Lower lobe of right lung (tissue), 2 donors: ENCODE results near the gene CDH15. TPM values are rescaled to one million over a fixed set of nuclear protein-coding genes. Genes with fewer than 3 reads are reported as not detected.

Source experiments
- ATAC-seq, 2 donors: fragments of 200-7000 bp; cut with Tn5 transposase; one replicate each; pipeline ENCODE4 v1.9.1; 2020 to 2022; ENCODE audit warnings: mild to moderate bottlenecking in 2 of 2, moderate library complexity in 2 of 2
- DNase-seq: peaks from one replicate; pipeline ENCODE4 v3.0.0-alpha.2; 2020
- H3K27ac ChIP-seq: fragments of 200-600 bp; one replicate; pipeline ENCODE4 v1.8.0; 2022
- H3K27me3 ChIP-seq: fragments of 200-600 bp; one replicate; pipeline ENCODE4 v1.8.0; 2022; ENCODE audit warnings: low read depth
- H3K36me3 ChIP-seq: fragments of 200-600 bp; one replicate; pipeline ENCODE4 v1.8.0; 2022; ENCODE audit warnings: mild to moderate bottlenecking
- H3K4me1 ChIP-seq: fragments of 200-600 bp; one replicate; pipeline ENCODE4 v1.8.0; 2022
- H3K4me3 ChIP-seq: fragments of 200-600 bp; one replicate; pipeline ENCODE4 v1.8.0; 2022; ENCODE audit warnings: mild to moderate bottlenecking
- H3K9me3 ChIP-seq: fragments of 200-600 bp; one replicate; pipeline ENCODE4 v1.8.0; 2022
- intact Hi-C: fragments of 100-400 bp; cut with DNase I; formaldehyde crosslinking; loops from one replicate; pipeline ENCODE4 v1.11.0; 2022
- total RNA-seq: library from RNA; stranded (reverse); fragmentation: NEBNext Ultra II Directional; extraction: Animal tissue kit (Norgen Biotek cat#: 25700); gene quantifications from one replicate; pipeline ENCODE4 v1.2.1, GENCODE V29; 2021
- TF ChIP-seq, protein P1 (sequence below): fragments of 200-600 bp; IDR thresholded peaks from one replicate; pipeline ENCODE4 v1.8.0; 2022; ENCODE audit warnings: antibody characterized with exemption, mild to moderate bottlenecking
- donor health status: DM: no; HTN: yes; CAD: no; lungs with severe emphysema.

The CDH15 gene
- total RNA-seq, 1 donor from 2014 or later: 0.50 TPM

DNA sequence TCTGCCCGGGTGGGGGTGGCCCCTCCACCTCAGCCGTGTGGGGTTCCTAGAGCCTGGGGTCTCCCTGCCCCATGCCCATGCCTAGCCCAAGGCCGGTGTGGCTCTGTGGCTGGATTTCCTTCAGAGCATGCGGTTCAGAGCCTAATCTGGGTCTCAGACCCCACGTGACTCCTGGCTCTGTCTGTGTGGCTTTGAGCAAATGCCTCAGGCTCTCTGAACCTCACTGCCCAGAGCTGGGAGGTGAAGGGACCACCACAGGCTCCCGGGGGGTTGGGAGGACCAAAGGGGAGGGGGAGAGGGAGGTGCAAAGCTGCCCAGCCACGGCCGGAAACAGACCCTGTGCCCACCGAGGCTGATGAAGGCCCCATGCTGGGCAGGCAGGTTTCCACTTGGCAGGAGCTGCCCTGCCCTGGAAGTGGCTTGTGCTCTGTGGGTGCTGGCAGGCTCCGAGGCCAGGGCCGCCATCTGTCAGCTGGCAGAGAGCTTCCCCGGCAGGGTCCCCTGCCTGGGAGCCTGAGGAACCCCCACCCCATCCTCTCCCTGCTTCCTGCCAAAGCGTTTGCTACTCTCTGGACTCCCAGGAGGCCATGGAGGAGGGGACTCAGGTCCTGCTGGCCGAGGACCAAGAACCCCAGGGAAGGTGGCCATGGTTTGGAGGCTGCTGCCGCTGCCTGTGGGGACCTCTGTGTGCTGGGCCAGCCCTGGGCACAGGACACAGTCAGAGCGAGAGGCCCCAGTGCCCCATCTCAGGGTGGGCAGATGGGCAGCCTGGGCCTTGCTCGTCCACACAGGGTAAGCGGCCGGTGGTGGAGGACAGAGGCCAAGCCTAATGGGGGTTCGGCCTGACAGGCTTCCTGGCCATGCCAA lies 4.0 kb downstream of the CDH15 start:
- intact Hi-C loops: no loop called here
- no peak overlapping the region for H3K4me3 ChIP-seq
- H3K27ac ChIP-seq: no peak overlapping the region
- H3K4me1 ChIP-seq: peaks cover 13% of the 10 kb centered on the region
- TF ChIP-seq, protein P1, sequence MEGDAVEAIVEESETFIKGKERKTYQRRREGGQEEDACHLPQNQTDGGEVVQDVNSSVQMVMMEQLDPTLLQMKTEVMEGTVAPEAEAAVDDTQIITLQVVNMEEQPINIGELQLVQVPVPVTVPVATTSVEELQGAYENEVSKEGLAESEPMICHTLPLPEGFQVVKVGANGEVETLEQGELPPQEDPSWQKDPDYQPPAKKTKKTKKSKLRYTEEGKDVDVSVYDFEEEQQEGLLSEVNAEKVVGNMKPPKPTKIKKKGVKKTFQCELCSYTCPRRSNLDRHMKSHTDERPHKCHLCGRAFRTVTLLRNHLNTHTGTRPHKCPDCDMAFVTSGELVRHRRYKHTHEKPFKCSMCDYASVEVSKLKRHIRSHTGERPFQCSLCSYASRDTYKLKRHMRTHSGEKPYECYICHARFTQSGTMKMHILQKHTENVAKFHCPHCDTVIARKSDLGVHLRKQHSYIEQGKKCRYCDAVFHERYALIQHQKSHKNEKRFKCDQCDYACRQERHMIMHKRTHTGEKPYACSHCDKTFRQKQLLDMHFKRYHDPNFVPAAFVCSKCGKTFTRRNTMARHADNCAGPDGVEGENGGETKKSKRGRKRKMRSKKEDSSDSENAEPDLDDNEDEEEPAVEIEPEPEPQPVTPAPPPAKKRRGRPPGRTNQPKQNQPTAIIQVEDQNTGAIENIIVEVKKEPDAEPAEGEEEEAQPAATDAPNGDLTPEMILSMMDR: no peak
- H3K9me3 ChIP-seq: no peaks in the 10 kb centered on the region
- no peaks in the 10 kb centered on the region for H3K36me3 ChIP-seq
- DNase-seq (no peak), ATAC-seq (no peak)
- H3K27me3 ChIP-seq: peaks cover 26% of the 10 kb centered on the region

DNA sequence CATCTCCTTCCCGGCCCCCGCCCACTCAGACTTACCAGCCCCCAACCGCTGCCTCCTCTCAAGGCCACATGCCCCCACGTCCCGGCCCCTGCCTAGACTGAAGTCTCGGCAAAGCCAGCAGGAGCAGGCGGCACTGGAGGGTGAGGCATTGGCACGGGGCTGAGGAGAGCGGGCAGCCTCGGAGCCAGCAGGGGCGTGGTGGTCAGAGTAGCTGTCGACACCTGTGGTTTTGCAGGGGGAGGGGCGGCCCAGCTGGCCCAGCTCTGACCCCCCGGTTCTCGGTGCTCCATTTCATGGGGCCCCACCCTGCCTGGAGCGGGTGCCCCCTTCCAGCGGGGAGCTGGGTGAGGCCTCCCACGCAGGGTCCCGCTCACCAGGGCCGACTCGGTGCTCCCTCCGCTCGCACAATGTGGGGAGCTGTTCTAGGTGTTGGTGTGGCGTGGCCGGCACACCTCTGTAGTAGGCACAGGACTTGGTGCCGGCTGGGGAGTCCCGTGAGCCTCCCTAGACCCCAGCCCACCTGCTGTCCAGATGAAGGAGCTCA lies 4.7 kb downstream of the CDH15 start:
- Histone ChIP-seq H3K27ac (no peak overlapping the region), H3K9me3 (no peaks in the 10 kb centered on the region), H3K27me3 (peaks cover 21% of the 10 kb centered on the region), H3K4me1 (peaks cover 6% of the 10 kb centered on the region), H3K4me3 (no peak overlapping the region), H3K36me3 (no peaks in the 10 kb centered on the region)
- TF ChIP-seq, protein P1: no peak
- intact Hi-C loops: no loop called here
- DNase-seq (no peak), ATAC-seq (no peak)

DNA sequence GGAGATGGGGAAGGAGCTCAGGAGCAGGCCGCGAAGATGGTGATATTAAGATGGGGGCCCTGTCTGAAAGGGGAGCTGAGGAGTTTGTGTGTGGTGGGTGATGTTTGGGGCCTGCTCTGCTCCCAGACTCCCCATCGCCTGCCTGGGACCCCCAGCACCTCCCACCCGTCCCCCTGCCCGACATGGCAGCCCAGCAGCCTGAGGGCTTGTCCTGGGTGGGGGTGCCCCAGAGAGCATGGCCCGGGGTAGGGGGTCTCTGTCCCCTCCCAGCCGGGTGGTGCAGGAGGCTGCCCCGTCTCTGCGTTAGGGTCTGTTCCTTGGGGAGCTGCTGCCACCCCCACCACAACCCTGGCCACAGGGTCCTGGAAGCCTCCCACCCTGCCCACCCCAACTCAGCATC lies 5.2 kb downstream of the CDH15 start:
- Histone ChIP-seq H3K4me1 (peaks cover 5% of the 10 kb centered on the region), H3K4me3 (no peak overlapping the region), H3K36me3 (no peaks in the 10 kb centered on the region), H3K9me3 (no peaks in the 10 kb centered on the region), H3K27me3 (peaks cover 21% of the 10 kb centered on the region), H3K27ac (no peak overlapping the region)
- ATAC-seq (no peak), DNase-seq (no peak)
- intact Hi-C loops: no loop called here
- TF ChIP-seq, protein P1: no peak

DNA sequence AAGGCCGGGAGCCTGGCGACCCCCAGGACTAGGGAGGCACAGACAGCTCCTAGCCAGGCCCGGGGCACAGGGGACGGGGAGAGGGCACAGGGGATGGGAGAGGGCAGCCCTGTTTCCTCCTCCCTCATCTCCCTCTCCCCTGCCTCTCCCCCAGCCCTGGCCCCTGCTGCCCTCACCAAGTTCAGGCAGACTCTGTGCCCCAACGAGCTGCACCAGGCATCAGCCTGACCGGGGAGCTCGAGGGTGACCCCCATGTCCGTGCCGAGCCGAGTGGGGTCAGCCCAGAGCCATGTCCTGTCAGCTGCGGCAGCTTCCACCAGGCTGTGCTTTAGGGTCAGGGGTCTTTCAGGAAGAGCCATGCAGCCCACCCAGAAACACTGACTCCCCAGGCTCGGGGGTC lies 6.0 kb downstream of the CDH15 start:
- H3K4me3 ChIP-seq: no peak overlapping the region
- no peaks in the 10 kb centered on the region for H3K9me3 ChIP-seq
- H3K27me3 ChIP-seq: peaks cover 21% of the 10 kb centered on the region
- no peaks in the 10 kb centered on the region for H3K36me3 ChIP-seq
- no peaks in the 10 kb centered on the region for H3K4me1 ChIP-seq
- DNase-seq: no peak
- TF ChIP-seq, protein P1: no peak
- no peak for ATAC-seq
- H3K27ac ChIP-seq: no peak overlapping the region
- intact Hi-C loops: no loop called here

DNA sequence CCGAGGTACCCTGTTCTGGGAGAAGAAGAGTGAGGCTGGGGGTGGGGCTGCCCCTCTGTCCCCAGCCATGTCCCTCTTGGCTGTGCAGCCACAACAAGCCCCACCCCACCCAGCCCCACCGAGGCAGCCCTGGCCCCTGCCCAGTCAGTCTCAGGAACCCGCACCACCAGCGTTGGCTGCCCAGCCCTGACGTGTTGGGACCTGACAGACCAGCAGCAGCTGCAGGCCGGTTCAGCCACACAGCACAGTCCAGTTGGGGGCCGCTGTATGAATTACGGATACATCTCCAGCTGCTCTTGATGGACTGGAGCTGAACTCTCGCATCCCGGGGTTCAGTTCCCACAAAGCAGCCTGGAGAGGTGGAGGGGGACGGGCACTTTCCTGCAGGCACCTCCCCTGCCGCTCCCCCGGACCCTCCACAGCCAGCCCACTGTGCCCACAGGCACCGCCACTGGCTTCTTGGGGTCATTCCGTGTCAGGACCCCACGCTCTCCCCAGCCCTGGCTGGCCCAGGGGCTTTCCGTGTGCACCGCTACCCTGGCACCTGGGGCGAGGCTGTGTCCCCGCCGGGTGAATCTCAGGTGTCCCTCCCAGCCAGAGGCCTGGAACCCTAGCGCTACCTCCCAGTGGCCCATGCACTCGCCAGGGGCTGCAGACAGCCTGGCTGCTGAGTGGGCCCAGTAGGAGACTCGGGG lies 7.1 kb downstream of the CDH15 start:
- H3K27ac ChIP-seq: no peak overlapping the region
- no peak overlapping the region for H3K4me3 ChIP-seq
- DNase-seq (no peak), ATAC-seq (no peak)
- TF ChIP-seq, protein P1: no peak
- H3K36me3 ChIP-seq: no peaks in the 10 kb centered on the region
- intact Hi-C loops: no loop called here
- no peaks in the 10 kb centered on the region for H3K4me1 ChIP-seq
- peaks cover 26% of the 10 kb centered on the region for H3K27me3 ChIP-seq
- H3K9me3 ChIP-seq: no peaks in the 10 kb centered on the region
